GM12878 (cell line): Measurements from ENCODE around the gene HESX1. TPM values are rescaled to one million over a fixed set of nuclear protein-coding genes. Genes with fewer than 3 reads are reported as not detected.

Source experiments
- CHD1 ChIP-seq: IDR thresholded peaks from 2 replicates; pipeline ENCODE4 v1.6.1; 2012; ENCODE audit warnings: low read depth, low read length, improper control_type of control experiment
- DPF2 ChIP-seq: fragments of 450-650 bp; IDR thresholded peaks from 2 replicates; pipeline ENCODE4 v1.6.1; 2017; ENCODE audit warnings: mild to moderate bottlenecking
- IRF3 ChIP-seq: fragments of 450-650 bp; IDR thresholded peaks from 2 replicates; pipeline ENCODE4 v1.6.1; 2014; ENCODE audit warnings: mild to moderate bottlenecking
- NBN ChIP-seq: fragments of 450-650 bp; IDR thresholded peaks from 2 replicates; pipeline ENCODE4 v1.6.1; 2016
- POLR2A ChIP-seq: IDR thresholded peaks from 2 replicates; pipeline ENCODE4 v1.6.1; 2011; ENCODE audit warnings: low read depth, mild to moderate bottlenecking, low read length
- SMAD1 ChIP-seq: fragments of 450-650 bp; IDR thresholded peaks from 2 replicates; pipeline ENCODE4 v1.6.1; 2018; ENCODE audit warnings: mild to moderate bottlenecking, low read depth; ENCODE audit not compliant: partially characterized antibody
- SUPT20H ChIP-seq: IDR thresholded peaks from 2 replicates; pipeline ENCODE4 v1.6.1; 2011; ENCODE audit warnings: low read depth, mild to moderate bottlenecking, low read length, moderate library complexity, borderline replicate concordance; ENCODE audit not compliant: control insufficient read depth
- ZBTB11 ChIP-seq: fragments of 450-650 bp; formaldehyde crosslinking; IDR thresholded peaks from 2 replicates; pipeline ENCODE4 v1.5.0; 2022; ENCODE audit warnings: mild to moderate bottlenecking, missing genetic modification characterization
- polyA plus RNA-seq, 11 experiments: library from polyadenylated mRNA; depleted of rRNA in 4 of 11; unstranded in 6 of 11; stranded (reverse) in 5 of 11; fragments of >200 nt; fragmentation: Nextera tagmentation in 4 of 11; fragmentation: Illumina TruSeq in 1 of 11; extraction: Ambion mirVana in 4 of 11; extraction: Trizol in 1 of 11; gene quantifications; 1 replicate in 1 of 11; 2 replicates in 10 of 11; pipeline versions ENCODE4 v1.2.1 to v1.2.3, GENCODE V29; 2011 to 2016; ENCODE audit warnings: inconsistent platforms in 2 of 11, missing spikeins in 2 of 11, low read depth in 1 of 11
- total RNA-seq, 4 experiments: library from RNA; depleted of rRNA in 3 of 4; stranded (reverse); fragments of >200 nt in 3 of 4; fragmentation: Illumina TruSeq in 1 of 4; extraction: Trizol in 1 of 4; gene quantifications; 2 replicates each; pipeline versions ENCODE4 v1.2.1 to v1.2.3, GENCODE V29; 2013 to 2021
- TF ChIP-seq, protein P1 (sequence below): fragments of 450-650 bp; formaldehyde crosslinking; IDR thresholded peaks from 2 replicates; pipeline ENCODE4 v1.4.0; 2022; ENCODE audit warnings: mild to moderate bottlenecking, moderate library complexity

The HESX1 gene
- total and polyA plus RNA-seq, 10 of the 15 experiments (the other 5 are each of a cell fraction or from before 2014, with no cell fraction given), result 2.5 to 5.9 (median 4.3) TPM

DNA sequence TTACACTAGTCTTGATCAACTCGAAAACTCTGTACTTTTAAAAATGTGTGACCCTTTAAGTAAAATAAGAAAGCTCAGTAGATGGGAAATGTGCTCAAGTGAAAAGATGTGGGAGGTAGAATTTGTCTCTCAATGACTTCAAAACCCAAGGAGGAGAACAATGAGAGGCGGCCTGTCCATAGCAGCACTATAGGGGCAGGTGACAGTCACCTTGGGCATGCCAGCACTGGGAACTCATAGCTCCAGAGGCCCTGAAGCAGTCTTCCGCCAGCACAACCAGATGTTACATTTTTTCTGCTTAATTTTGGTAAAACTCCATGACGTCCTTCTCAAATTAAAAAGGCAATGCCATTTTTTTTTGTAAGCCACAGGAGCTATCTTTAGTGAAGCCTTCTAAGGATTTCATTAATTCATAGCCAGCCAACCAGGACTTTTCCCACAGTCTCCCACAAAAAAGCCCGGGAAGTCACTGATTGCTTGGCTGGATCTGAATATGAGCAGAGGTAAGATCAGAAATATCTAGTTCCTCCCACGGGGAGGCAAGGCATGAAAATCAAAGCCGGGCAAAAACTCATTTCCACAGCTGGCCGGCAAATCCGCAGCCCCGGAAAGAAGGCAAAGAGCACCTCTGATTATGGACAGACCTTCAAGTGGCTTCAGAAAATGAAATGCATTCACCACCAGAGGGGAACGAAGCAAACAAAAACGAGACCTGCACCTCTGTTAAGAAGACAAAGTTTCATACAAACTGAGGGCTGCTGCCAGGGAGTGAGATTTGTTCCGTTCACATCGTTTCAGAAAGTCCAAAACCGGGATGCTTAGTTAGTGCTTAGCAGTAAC, 45.1 kb downstream of the HESX1 start (continued):
- TF ChIP-seq ZBTB11 (CRISPR knock-in tag) (no peak), NBN (no peak), IRF3 (no peak), POLR2A (no peak), SMAD1 (no peak), DPF2 (no peak), SUPT20H (no peak), CHD1 (no peak)
- TF ChIP-seq, protein P1, sequence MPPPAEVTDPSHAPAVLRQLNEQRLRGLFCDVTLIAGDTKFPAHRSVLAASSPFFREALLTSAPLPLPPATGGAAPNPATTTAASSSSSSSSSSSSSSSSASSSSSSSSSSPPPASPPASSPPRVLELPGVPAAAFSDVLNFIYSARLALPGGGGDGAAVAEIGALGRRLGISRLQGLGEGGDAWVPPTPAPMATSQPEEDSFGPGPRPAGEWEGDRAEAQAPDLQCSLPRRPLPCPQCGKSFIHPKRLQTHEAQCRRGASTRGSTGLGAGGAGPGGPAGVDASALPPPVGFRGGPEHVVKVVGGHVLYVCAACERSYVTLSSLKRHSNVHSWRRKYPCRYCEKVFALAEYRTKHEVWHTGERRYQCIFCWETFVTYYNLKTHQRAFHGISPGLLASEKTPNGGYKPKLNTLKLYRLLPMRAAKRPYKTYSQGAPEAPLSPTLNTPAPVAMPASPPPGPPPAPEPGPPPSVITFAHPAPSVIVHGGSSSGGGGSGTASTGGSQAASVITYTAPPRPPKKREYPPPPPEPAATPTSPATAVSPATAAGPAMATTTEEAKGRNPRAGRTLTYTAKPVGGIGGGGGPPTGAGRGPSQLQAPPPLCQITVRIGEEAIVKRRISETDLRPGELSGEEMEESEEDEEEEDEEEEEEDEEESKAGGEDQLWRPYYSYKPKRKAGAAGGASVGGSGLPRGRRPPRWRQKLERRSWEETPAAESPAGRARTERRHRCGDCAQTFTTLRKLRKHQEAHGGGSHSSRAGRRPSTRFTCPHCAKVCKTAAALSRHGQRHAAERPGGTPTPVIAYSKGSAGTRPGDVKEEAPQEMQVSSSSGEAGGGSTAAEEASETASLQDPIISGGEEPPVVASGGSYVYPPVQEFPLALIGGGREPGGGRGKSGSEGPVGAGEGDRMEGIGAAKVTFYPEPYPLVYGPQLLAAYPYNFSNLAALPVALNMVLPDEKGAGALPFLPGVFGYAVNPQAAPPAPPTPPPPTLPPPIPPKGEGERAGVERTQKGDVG (CRISPR knock-in tag), result no peak
